Natural killer cell (primary cell): Measurements from ENCODE around the gene DDR2. TPM values are rescaled to one million over a fixed set of nuclear protein-coding genes. Genes with fewer than 3 reads are reported as not detected.

Experiments used
- ATAC-seq, 3 donors: fragments of 150-1000 bp in 2 of 3; fragments of 200-7000 bp in 1 of 3; cut with Tn5 transposase; 1 replicate in 1 of 3; 2 replicates in 2 of 3; pipeline ENCODE4 v1.10.0; 2021; ENCODE audit warnings: mild to moderate bottlenecking in 2 of 3, moderate library complexity in 2 of 3
- DNase-seq, 2 donors: peaks; one replicate each; pipeline versions ENCODE4 v3.0.0 to v3.0.0-alpha.2; 2013 to 2021; ENCODE audit warnings: mixed read lengths in 1 of 2
- H3K27ac ChIP-seq: one replicate; pipeline ENCODE4 v1.5.1; 2013; ENCODE audit warnings: mild to moderate bottlenecking, low read length
- H3K27me3 ChIP-seq: one replicate; pipeline ENCODE4 v1.6.1; 2013; ENCODE audit warnings: low read length; ENCODE audit not compliant: control insufficient read depth, insufficient read depth
- H3K36me3 ChIP-seq: one replicate; pipeline ENCODE4 v1.6.1; 2013; ENCODE audit warnings: low read length; ENCODE audit not compliant: control insufficient read depth, insufficient read depth
- H3K4me1 ChIP-seq: one replicate; pipeline ENCODE4 v1.6.1; 2013; ENCODE audit warnings: low read length; ENCODE audit not compliant: control insufficient read depth, insufficient read depth
- H3K4me3 ChIP-seq: one replicate; pipeline ENCODE4 v1.5.1; 2013; ENCODE audit warnings: low read length
- H3K9me3 ChIP-seq: one replicate; pipeline ENCODE4 v1.6.1; 2013; ENCODE audit warnings: low read length; ENCODE audit not compliant: control insufficient read depth, insufficient read depth
- H3K27ac Mint-ChIP-seq, 2 donors: one replicate each; pipeline ENCODE4 v1.8.0; 2022; ENCODE audit warnings: mild to moderate bottlenecking in 2 of 2, mixed read lengths in 2 of 2, moderate library complexity in 1 of 2
- H3K27me3 Mint-ChIP-seq, 2 donors: one replicate each; pipeline ENCODE4 v1.8.0; 2022; ENCODE audit warnings: low read depth in 2 of 2, mixed read lengths in 2 of 2
- H3K36me3 Mint-ChIP-seq: one replicate; pipeline ENCODE4 v1.8.0; 2022; ENCODE audit warnings: mixed read lengths
- H3K4me1 Mint-ChIP-seq, 2 donors: one replicate each; pipeline ENCODE4 v1.8.0; 2022; ENCODE audit warnings: mixed read lengths in 2 of 2
- H3K4me3 Mint-ChIP-seq: one replicate; pipeline ENCODE4 v1.8.0; 2022; ENCODE audit warnings: mild to moderate bottlenecking, moderate library complexity, mixed read lengths
- H3K9me3 Mint-ChIP-seq, 2 donors: one replicate each; pipeline ENCODE4 v1.8.0; 2022; ENCODE audit warnings: mixed read lengths in 2 of 2
- WGBS: methylation state at CpG from one replicate; pipeline ENCODE4 v1.1.7; 2013; ENCODE audit warnings: missing lambda C conversion rate; ENCODE audit not compliant: insufficient coverage; 5-methylcytosine and 5-hydroxymethylcytosine counted together
- intact Hi-C: fragments of 100-400 bp; cut with micrococcal nuclease; formaldehyde crosslinking; loops from one replicate; pipeline ENCODE4 v1.14.2; 2022
- total RNA-seq, 4 donors: library from RNA; stranded (reverse); fragments of 120-200 nt in 1 of 4; gene quantifications; one replicate each; pipeline versions ENCODE4 v1.2.3 to v1.2.4, GENCODE V29; 2013 to 2022
- TF ChIP-seq, protein P1 (sequence below): fragments of 200-600 bp; IDR thresholded peaks from one replicate; pipeline ENCODE4 v1.8.0; 2022; ENCODE audit warnings: antibody characterized with exemption

DDR2 gene
- total RNA-seq, 3 donors from 2014 or later (not counting 1 experiment from before 2014, with no cell fraction given) = 1.5 to 2.0 (median 1.8) TPM

DNA sequence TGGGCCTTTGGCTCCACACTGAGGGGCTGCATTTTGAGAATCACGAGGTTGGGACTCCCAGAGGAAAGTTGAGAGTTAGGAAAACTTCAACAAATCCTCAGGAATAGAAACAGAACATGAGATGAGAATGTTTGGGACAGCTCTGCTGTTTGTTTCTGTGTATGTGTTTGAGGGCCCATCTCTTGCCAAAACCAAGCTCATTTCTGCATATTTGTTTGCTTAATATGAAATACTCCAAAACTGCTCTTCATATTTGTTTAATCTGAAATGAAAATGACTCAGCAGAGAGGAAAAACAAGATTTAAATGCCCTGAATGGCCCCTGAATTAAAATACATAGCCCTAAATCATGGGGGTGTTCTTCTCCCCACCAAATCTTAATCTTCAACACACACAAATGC is 78.1 kb downstream of the DDR2 start:
- Histone ChIP-seq H3K4me1 (no peaks in the 10 kb centered on the region), H3K36me3 (no peaks in the 10 kb centered on the region), H3K27ac (no peak overlapping the region), H3K4me3 (no peak overlapping the region), H3K27me3 (no peaks in the 10 kb centered on the region), H3K9me3 (no peaks in the 10 kb centered on the region)
- Mint-ChIP-seq H3K27ac (no peak overlapping the region), H3K27me3 (peaks cover 3 to 22% of the 10 kb centered on the region in 2 donors), H3K9me3 (no peaks in the 10 kb centered on the region), H3K36me3 (no peaks in the 10 kb centered on the region), H3K4me1 (no peaks in the 10 kb centered on the region), H3K4me3 (no peak overlapping the region)
- intact Hi-C loops = no loop called here
- DNase-seq (no peak), ATAC-seq (no peak)
- TF ChIP-seq, protein P1, sequence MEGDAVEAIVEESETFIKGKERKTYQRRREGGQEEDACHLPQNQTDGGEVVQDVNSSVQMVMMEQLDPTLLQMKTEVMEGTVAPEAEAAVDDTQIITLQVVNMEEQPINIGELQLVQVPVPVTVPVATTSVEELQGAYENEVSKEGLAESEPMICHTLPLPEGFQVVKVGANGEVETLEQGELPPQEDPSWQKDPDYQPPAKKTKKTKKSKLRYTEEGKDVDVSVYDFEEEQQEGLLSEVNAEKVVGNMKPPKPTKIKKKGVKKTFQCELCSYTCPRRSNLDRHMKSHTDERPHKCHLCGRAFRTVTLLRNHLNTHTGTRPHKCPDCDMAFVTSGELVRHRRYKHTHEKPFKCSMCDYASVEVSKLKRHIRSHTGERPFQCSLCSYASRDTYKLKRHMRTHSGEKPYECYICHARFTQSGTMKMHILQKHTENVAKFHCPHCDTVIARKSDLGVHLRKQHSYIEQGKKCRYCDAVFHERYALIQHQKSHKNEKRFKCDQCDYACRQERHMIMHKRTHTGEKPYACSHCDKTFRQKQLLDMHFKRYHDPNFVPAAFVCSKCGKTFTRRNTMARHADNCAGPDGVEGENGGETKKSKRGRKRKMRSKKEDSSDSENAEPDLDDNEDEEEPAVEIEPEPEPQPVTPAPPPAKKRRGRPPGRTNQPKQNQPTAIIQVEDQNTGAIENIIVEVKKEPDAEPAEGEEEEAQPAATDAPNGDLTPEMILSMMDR = no peak
- 69% methylated on average over 1 of the region's 1 CpG for WGBS

DNA sequence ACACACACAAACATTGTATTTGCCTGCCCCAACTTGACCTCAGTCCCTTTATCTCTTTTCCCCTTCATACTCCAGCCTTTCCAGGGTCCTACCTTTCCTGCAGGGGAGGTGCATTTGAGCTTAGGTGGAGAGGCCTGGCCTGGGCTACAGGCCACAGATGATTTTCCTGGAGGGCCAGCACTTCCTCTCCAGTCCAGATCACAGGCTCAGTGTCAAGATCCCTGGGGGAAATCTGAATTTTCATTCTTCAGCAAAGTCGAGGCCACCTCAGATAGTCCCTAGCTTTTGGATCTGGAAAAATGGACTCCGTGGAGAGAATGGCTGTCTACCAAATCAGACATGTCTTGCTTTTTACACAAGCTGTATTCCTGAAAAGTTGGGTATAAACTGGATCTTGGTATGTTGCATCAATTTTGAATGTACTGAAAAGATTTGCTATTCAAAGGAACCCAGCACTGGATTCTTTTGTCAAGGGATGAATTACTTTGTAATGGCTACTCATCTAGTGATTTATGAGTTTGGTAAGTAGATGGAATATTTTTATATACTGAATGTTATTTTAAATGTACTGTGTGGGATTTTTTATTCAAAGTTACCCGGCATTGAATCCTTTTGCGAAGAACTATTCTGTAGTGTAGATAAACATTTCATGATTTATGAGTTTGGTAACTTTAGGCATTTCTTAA is 78.7 kb downstream of the DDR2 start:
- DNase-seq (no peak), ATAC-seq (no peak)
- 68% methylated on average over 4 of the region's 4 CpGs for WGBS
- H3K36me3 ChIP-seq = no peaks in the 10 kb centered on the region
- H3K4me1 Mint-ChIP-seq = no peaks in the 10 kb centered on the region
- H3K36me3 Mint-ChIP-seq = no peaks in the 10 kb centered on the region
- no peaks in the 10 kb centered on the region for H3K27me3 ChIP-seq
- no peak overlapping the region for H3K27ac Mint-ChIP-seq
- peaks cover 4 to 28% of the 10 kb centered on the region in 2 donors for H3K27me3 Mint-ChIP-seq
- H3K27ac ChIP-seq = no peak overlapping the region
- no peak overlapping the region for H3K4me3 Mint-ChIP-seq
- H3K4me3 ChIP-seq = no peak overlapping the region
- H3K9me3 Mint-ChIP-seq = no peaks in the 10 kb centered on the region
- TF ChIP-seq, protein P1 = no peak
- H3K9me3 ChIP-seq = no peaks in the 10 kb centered on the region
- no peaks in the 10 kb centered on the region for H3K4me1 ChIP-seq
- intact Hi-C loops = no loop called here

GRCh38 chr1:162712317-162713029 is 80.2 kb downstream of the DDR2 start:
- H3K27ac Mint-ChIP-seq = no peak overlapping the region
- TF ChIP-seq, protein P1 = no peak
- Histone ChIP-seq H3K36me3 (no peaks in the 10 kb centered on the region), H3K4me3 (no peak overlapping the region), H3K27ac (no peak overlapping the region), H3K9me3 (no peaks in the 10 kb centered on the region), H3K27me3 (no peaks in the 10 kb centered on the region), H3K4me1 (no peaks in the 10 kb centered on the region)
- H3K27me3 Mint-ChIP-seq = peaks cover 10 to 30% of the 10 kb centered on the region in 2 donors
- DNase-seq = no peak
- no peak overlapping the region for H3K4me3 Mint-ChIP-seq
- ATAC-seq = no peak
- no peaks in the 10 kb centered on the region for H3K4me1 Mint-ChIP-seq
- WGBS = 79% methylated on average over 2 of the region's 2 CpGs
- H3K9me3 Mint-ChIP-seq = no peaks in the 10 kb centered on the region
- H3K36me3 Mint-ChIP-seq = no peaks in the 10 kb centered on the region
- intact Hi-C loops = no loop called here
